ENCODE measurements around the gene RPS27A. TPM values are rescaled to one million over a fixed set of nuclear protein-coding genes. Genes with fewer than 3 reads are reported as not detected.

The RPS27A gene
- total and polyA plus RNA-seq, 2 donors (not counting 1 experiment from before 2014, with no cell fraction given) = 1,678 to 3,107 TPM

DNA sequence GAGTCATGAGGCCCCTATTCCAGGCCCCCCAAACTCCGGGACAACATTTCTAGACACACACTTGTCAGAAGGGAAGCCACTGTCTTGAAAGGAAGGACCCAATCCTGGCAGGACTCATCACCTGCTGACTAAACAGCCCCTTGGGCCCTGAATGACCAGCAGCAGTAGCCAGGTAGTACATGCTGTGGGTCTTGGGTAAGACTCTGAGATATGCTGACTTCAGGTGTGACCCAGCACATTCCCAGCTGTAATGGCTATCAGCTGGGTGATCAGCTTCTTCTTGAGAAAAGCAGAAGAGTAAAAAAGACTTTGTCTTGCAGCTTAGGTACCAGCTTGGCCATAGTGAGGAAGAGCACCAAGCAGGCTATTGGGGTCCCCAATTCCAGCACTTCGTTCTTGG is 36.0 kb upstream of the RPS27A start:
- Histone ChIP-seq H3K9me3 (ENCODE audit: control extremely low read depth in 1 of 3, control insufficient read depth in 2 of 3, insufficient read depth in 1 of 3, low read length in 2 of 3) (peaks cover 0 to 14% (median 7%) of the 10 kb centered on the region in 3 donors), H3K27me3 (replicated peaks in 1 of 4; ENCODE audit: control extremely low read depth in 1 of 4, control insufficient read depth in 3 of 4, insufficient read depth in 4 of 4, low read length in 3 of 4) (no peaks in the 10 kb centered on the region), H3K4me2 (replicated peaks; ENCODE audit: low read depth, low read length, poor library complexity, severe bottlenecking) (no peak overlapping the region), H3K79me2 (ENCODE audit: control insufficient read depth, insufficient read depth, low read length) (no peaks in the 10 kb centered on the region), H4K20me1 (ENCODE audit: control insufficient read depth, insufficient read depth, low read length, poor library complexity, severe bottlenecking) (no peaks in the 10 kb centered on the region), H3K27ac (ENCODE audit: low read length in 2 of 2) (no peak overlapping the region), H3K9ac (ENCODE audit: low read length) (no peak overlapping the region), H3K36me3 (replicated peaks in 1 of 2; ENCODE audit: control extremely low read depth in 1 of 2, control insufficient read depth in 1 of 2, extremely low read depth in 1 of 2, insufficient read depth in 2 of 2, low read length in 1 of 2) (no peaks in the 10 kb centered on the region), H2AFZ (ENCODE audit: insufficient read depth, low read depth, low read length, poor library complexity, severe bottlenecking) (no peak overlapping the region), H3K4me3 (ENCODE audit: control extremely low read depth in 1 of 5, extremely low read depth in 1 of 5, insufficient read depth in 1 of 5, low read depth in 2 of 5, low read length in 4 of 5) (no peak overlapping the region), H3K4me1 (ENCODE audit: control insufficient read depth in 2 of 2, insufficient read depth in 2 of 2, low read length in 2 of 2) (no peaks in the 10 kb centered on the region)
- H3K4me3 Mint-ChIP-seq = no peak overlapping the region
- H3K27me3 Mint-ChIP-seq = no peaks in the 10 kb centered on the region
- intact Hi-C loops (cut with micrococcal nuclease) = no loop called here
- ChIA-PET CTCF (no interaction called here), POLR2A (no interaction called here)
- DNase-seq = no peak
- H3K4me1 Mint-ChIP-seq = no peaks in the 10 kb centered on the region
- 94% methylated on average over 2 of the region's 2 CpGs for WGBS (ENCODE audit: insufficient coverage)
- peaks cover 11% of the 10 kb centered on the region for H3K9me3 Mint-ChIP-seq (ENCODE audit: insufficient read depth)
- no peak for ATAC-seq (ENCODE audit: low read depth)
- no peak overlapping the region for H3K27ac Mint-ChIP-seq
- no peak for TF ChIP-seq EZH2 (IDR thresholded peaks at IDR 0.05; ENCODE audit: borderline replicate concordance, insufficient read depth, low read depth, low read length, poor library complexity, severe bottlenecking)

GRCh38 chr2:55200416-55200815 is 32.1 kb upstream of the RPS27A start:
- Mint-ChIP-seq H3K4me3 (no peak overlapping the region), H3K27ac (no peak overlapping the region), H3K27me3 (no peaks in the 10 kb centered on the region), H3K4me1 (no peaks in the 10 kb centered on the region), H3K9me3 (ENCODE audit: insufficient read depth) (peaks cover 17% of the 10 kb centered on the region)
- no peaks in the 10 kb centered on the region for H3K4me1 ChIP-seq (ENCODE audit: control insufficient read depth in 2 of 2, insufficient read depth in 2 of 2, low read length in 2 of 2)
- POLR2A ChIA-PET = no interaction called here
- intact Hi-C loops (cut with micrococcal nuclease) = no loop called here
- H4K20me1 ChIP-seq (ENCODE audit: control insufficient read depth, insufficient read depth, low read length, poor library complexity, severe bottlenecking) = no peaks in the 10 kb centered on the region
- H3K9me3 ChIP-seq (ENCODE audit: control extremely low read depth in 1 of 3, control insufficient read depth in 2 of 3, insufficient read depth in 1 of 3, low read length in 2 of 3) = peaks cover 0 to 15% (median 14%) of the 10 kb centered on the region in 3 donors
- no peak overlapping the region for H3K27ac ChIP-seq (ENCODE audit: low read length in 2 of 2)
- H2AFZ ChIP-seq (ENCODE audit: insufficient read depth, low read depth, low read length, poor library complexity, severe bottlenecking) = no peak overlapping the region
- no peak overlapping the region for H3K4me2 ChIP-seq (replicated peaks; ENCODE audit: low read depth, low read length, poor library complexity, severe bottlenecking)
- no peak for ATAC-seq (ENCODE audit: low read depth)
- H3K4me3 ChIP-seq (ENCODE audit: control extremely low read depth in 1 of 5, extremely low read depth in 1 of 5, insufficient read depth in 1 of 5, low read depth in 2 of 5, low read length in 4 of 5) = no peak overlapping the region
- CTCF ChIA-PET = no interaction called here
- no peak for TF ChIP-seq CTCF (IDR thresholded peaks at IDR 0.05)
- no peak for TF ChIP-seq EZH2 (IDR thresholded peaks at IDR 0.05; ENCODE audit: borderline replicate concordance, insufficient read depth, low read depth, low read length, poor library complexity, severe bottlenecking)
- no CpG with 5 or more reads among the region's 1 CpG for WGBS (ENCODE audit: insufficient coverage)
- H3K27me3 ChIP-seq (replicated peaks in 1 of 4; ENCODE audit: control extremely low read depth in 1 of 4, control insufficient read depth in 3 of 4, insufficient read depth in 4 of 4, low read length in 3 of 4) = no peaks in the 10 kb centered on the region
- no peaks in the 10 kb centered on the region for H3K79me2 ChIP-seq (ENCODE audit: control insufficient read depth, insufficient read depth, low read length)
- H3K36me3 ChIP-seq (replicated peaks in 1 of 2; ENCODE audit: control extremely low read depth in 1 of 2, control insufficient read depth in 1 of 2, extremely low read depth in 1 of 2, insufficient read depth in 2 of 2, low read length in 1 of 2) = no peaks in the 10 kb centered on the region
- H3K9ac ChIP-seq (ENCODE audit: low read length) = no peak overlapping the region
- DNase-seq = no peak
